DOHH2 (cell line): ENCODE results near the gene KCNJ6.

ENCODE experiments used
- EZH2phosphoT487 ChIP-seq: fragments of 200-600 bp; sonication (generic); IDR thresholded peaks from 2 replicates; pipeline ENCODE4 v1.6.1; 2017; ENCODE audit warnings: borderline replicate concordance, mild to moderate bottlenecking, antibody characterized with exemption, low read length, moderate library complexity, mixed read lengths
- TF ChIP-seq, protein P1 (sequence below): fragments of 200-600 bp; sonication (generic); IDR thresholded peaks from one replicate; pipeline ENCODE4 v1.5.1; 2014; ENCODE audit warnings: antibody characterized with exemption, mild to moderate bottlenecking, low read depth, low read length; ENCODE audit not compliant: poor library complexity, severe bottlenecking

DNA sequence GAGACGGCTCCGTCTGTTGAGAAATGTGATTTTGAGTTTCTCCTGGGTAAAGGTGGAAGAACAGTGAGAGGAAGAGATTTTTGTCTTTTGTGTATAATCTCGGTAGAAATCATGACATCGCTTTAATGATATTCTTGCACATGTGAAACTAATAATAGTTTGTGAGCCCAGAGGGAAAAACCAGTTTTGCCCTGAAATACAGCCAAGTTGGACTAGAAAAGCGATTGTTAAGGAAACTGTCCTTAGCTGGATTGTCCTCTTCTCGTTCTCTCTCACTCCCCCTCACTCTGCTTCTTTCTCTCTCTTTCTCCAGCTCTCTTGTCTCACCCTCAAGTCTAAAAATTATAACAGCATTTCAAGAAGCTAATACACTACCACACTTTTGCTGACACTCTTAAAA lies 17.1 kb downstream of the KCNJ6 start:
- TF ChIP-seq, protein P1, sequence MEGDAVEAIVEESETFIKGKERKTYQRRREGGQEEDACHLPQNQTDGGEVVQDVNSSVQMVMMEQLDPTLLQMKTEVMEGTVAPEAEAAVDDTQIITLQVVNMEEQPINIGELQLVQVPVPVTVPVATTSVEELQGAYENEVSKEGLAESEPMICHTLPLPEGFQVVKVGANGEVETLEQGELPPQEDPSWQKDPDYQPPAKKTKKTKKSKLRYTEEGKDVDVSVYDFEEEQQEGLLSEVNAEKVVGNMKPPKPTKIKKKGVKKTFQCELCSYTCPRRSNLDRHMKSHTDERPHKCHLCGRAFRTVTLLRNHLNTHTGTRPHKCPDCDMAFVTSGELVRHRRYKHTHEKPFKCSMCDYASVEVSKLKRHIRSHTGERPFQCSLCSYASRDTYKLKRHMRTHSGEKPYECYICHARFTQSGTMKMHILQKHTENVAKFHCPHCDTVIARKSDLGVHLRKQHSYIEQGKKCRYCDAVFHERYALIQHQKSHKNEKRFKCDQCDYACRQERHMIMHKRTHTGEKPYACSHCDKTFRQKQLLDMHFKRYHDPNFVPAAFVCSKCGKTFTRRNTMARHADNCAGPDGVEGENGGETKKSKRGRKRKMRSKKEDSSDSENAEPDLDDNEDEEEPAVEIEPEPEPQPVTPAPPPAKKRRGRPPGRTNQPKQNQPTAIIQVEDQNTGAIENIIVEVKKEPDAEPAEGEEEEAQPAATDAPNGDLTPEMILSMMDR, result no peak
- TF ChIP-seq EZH2phosphoT487, result no peak
